Lower leg skin (tissue), 4 donors: Measurements from ENCODE around the gene ZIC1. TPM values are rescaled to one million over a fixed set of nuclear protein-coding genes. Genes with fewer than 3 reads are reported as not detected.

Source experiments
- DNase-seq, 2 donors: peaks; one replicate each; pipeline ENCODE4 v3.0.0-alpha.2; 2019; ENCODE audit warnings: low spot score in 2 of 2
- H3K4me3 ChIP-seq: fragments of 200-600 bp; sonication (generic); 2 replicates; pipeline ENCODE4 v1.5.1; 2017; ENCODE audit warnings: mild to moderate bottlenecking, low read depth; ENCODE audit not compliant: poor library complexity, severe bottlenecking
- POLR2A ChIP-seq, 2 donors: fragments of 450-650 bp; IDR thresholded peaks; one replicate each; pipeline ENCODE4 v1.6.1; 2016 to 2017; ENCODE audit warnings: antibody characterized with exemption in 2 of 2, mild to moderate bottlenecking in 1 of 2, moderate library complexity in 1 of 2
- WGBS, 2 donors: methylation state at CpG; one replicate each; pipeline ENCODE4 v1.1.5; 2018; 5-methylcytosine and 5-hydroxymethylcytosine counted together
- intact Hi-C: fragments of 100-400 bp; cut with DNase I; formaldehyde crosslinking; loops from one replicate; pipeline ENCODE4 v1.15.0; 2023; ENCODE audit warnings: low total_unique reads
- total RNA-seq, 4 donors: library from RNA; depleted of rRNA; stranded (reverse); fragments of >200 nt; gene quantifications; one replicate each; pipeline ENCODE4 v1.1.0, GENCODE V29; 2016
- TF ChIP-seq, protein P1 (sequence below), 3 donors: fragments of 450-650 bp; IDR thresholded peaks; one replicate each; pipeline ENCODE4 v1.5.1; 2016; ENCODE audit warnings: antibody characterized with exemption in 3 of 3, mild to moderate bottlenecking in 3 of 3, moderate library complexity in 2 of 3

ZIC1 gene
- total RNA-seq, 4 donors from 2014 or later, result 0.30 to 2.9 (median 1.1) TPM

GRCh38 chr3:147423537-147423797, 14.3 kb downstream of the ZIC1 start:
- 20 to 24% methylated on average over 3 of the region's 3 CpGs for WGBS, 2 donors
- TF ChIP-seq, protein P1, sequence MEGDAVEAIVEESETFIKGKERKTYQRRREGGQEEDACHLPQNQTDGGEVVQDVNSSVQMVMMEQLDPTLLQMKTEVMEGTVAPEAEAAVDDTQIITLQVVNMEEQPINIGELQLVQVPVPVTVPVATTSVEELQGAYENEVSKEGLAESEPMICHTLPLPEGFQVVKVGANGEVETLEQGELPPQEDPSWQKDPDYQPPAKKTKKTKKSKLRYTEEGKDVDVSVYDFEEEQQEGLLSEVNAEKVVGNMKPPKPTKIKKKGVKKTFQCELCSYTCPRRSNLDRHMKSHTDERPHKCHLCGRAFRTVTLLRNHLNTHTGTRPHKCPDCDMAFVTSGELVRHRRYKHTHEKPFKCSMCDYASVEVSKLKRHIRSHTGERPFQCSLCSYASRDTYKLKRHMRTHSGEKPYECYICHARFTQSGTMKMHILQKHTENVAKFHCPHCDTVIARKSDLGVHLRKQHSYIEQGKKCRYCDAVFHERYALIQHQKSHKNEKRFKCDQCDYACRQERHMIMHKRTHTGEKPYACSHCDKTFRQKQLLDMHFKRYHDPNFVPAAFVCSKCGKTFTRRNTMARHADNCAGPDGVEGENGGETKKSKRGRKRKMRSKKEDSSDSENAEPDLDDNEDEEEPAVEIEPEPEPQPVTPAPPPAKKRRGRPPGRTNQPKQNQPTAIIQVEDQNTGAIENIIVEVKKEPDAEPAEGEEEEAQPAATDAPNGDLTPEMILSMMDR (IDR thresholded peaks at IDR 0.05), result no peak
- no peak for TF ChIP-seq POLR2A (IDR thresholded peaks at IDR 0.05)
- intact Hi-C loops, result no loop called here
- no peak for DNase-seq
- H3K4me3 ChIP-seq, result no peak overlapping the region

- TF ChIP-seq, protein P1 (IDR thresholded peaks at IDR 0.05), result no peak
- no peak for TF ChIP-seq POLR2A (IDR thresholded peaks at IDR 0.05)
- H3K4me3 ChIP-seq, result no peak overlapping the region
- DNase-seq, result no peak
- 21 to 27% methylated on average over 33 of the region's 33 CpGs for WGBS, 2 donors
- intact Hi-C loops, result no loop called here
These were observed 14.8 kb downstream of the ZIC1 start for GRCh38 chr3:147423798-147424580.

- intact Hi-C loops, result no loop called here
- H3K4me3 ChIP-seq, result no peak overlapping the region
- no peak for DNase-seq
- WGBS, 2 donors, result 30 to 39% methylated on average over 14 of the region's 14 CpGs
- TF ChIP-seq, protein P1 (IDR thresholded peaks at IDR 0.05), result no peak
- no peak for TF ChIP-seq POLR2A (IDR thresholded peaks at IDR 0.05)
These were observed 15.6 kb downstream of the ZIC1 start for GRCh38 chr3:147424581-147425387.

GRCh38 chr3:147425388-147425850, 16.3 kb downstream of the ZIC1 start:
- TF ChIP-seq, protein P1 (IDR thresholded peaks at IDR 0.05), result no peak
- no peak for TF ChIP-seq POLR2A (IDR thresholded peaks at IDR 0.05)
- no peak overlapping the region for H3K4me3 ChIP-seq
- intact Hi-C loops, result no loop called here
- WGBS, 2 donors, result 43 to 44% methylated on average over 1 of the region's 1 CpG
- no peak for DNase-seq

DNA sequence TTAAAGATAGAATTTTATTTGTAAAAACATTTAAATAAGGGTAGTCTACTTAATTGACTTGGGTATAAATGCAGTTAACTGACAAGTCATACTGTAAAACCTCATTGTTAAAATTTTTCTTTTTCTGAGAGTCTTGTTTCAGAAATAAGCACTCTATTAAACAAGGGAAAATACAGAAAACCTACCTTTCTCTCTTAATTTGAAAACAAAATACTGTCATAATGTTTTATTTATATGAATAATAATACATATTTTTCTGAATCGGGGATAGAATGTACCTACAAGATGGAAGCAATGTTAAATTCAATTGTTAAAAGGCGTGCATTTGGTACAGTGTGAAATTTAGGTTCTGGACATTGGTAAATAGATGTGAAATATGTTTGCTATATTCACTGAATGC, 17.8 kb downstream of the ZIC1 start:
- no peak for TF ChIP-seq POLR2A (IDR thresholded peaks at IDR 0.05)
- TF ChIP-seq, protein P1 (IDR thresholded peaks at IDR 0.05), result no peak
- H3K4me3 ChIP-seq, result no peak overlapping the region
- intact Hi-C loops, result no loop called here
- 93 to 97% methylated on average over 2 of the region's 2 CpGs for WGBS, 2 donors
- no peak for DNase-seq
